NB4 (cell line): ENCODE results near the gene JAG2.

Source experiments
- MYC ChIP-seq: IDR thresholded peaks from 2 replicates; pipeline ENCODE4 v1.6.1; 2011; ENCODE audit warnings: low read depth, low read length
- POLR2A ChIP-seq: IDR thresholded peaks from 2 replicates; pipeline ENCODE4 v1.6.1; 2011; ENCODE audit warnings: mild to moderate bottlenecking; ENCODE audit not compliant: insufficient read length; ENCODE audit errors: extremely low read depth
- TF ChIP-seq, protein P1 (sequence below): IDR thresholded peaks from one replicate; pipeline ENCODE4 v1.5.1; 2012; ENCODE audit warnings: low read depth, low read length
- TF ChIP-seq, protein P2 (sequence below): IDR thresholded peaks from 2 replicates; pipeline ENCODE4 v1.6.1; 2011; ENCODE audit warnings: low read depth, low read length

DNA sequence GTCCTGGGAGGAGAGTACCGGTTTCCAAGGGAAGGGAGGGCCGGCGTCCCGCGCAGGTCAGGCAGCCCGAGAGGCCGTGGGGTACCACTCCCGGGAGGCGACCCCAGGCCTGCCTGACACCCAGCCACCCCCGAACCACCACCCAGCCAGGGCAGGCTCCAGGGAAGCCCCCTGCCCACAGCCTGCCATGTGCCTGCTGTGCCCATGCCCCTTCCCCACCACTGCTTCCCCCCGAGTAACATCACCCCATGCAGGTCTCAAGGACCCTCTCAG, 10.2 kb upstream of the JAG2 start:
- TF ChIP-seq, protein P1, sequence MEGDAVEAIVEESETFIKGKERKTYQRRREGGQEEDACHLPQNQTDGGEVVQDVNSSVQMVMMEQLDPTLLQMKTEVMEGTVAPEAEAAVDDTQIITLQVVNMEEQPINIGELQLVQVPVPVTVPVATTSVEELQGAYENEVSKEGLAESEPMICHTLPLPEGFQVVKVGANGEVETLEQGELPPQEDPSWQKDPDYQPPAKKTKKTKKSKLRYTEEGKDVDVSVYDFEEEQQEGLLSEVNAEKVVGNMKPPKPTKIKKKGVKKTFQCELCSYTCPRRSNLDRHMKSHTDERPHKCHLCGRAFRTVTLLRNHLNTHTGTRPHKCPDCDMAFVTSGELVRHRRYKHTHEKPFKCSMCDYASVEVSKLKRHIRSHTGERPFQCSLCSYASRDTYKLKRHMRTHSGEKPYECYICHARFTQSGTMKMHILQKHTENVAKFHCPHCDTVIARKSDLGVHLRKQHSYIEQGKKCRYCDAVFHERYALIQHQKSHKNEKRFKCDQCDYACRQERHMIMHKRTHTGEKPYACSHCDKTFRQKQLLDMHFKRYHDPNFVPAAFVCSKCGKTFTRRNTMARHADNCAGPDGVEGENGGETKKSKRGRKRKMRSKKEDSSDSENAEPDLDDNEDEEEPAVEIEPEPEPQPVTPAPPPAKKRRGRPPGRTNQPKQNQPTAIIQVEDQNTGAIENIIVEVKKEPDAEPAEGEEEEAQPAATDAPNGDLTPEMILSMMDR = no peak
- TF ChIP-seq POLR2A = no peak
- TF ChIP-seq, protein P2, sequence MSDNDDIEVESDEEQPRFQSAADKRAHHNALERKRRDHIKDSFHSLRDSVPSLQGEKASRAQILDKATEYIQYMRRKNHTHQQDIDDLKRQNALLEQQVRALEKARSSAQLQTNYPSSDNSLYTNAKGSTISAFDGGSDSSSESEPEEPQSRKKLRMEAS = no peak
- no peak for TF ChIP-seq MYC
